GM21723 (cell line): ENCODE data around the gene SLC8A1.

Source experiments
- ATAC-seq: cut with Tn5 transposase; IDR thresholded peaks from one replicate; pipeline ENCODE4 v1.9.1; 2021; ENCODE audit warnings: mild to moderate bottlenecking, moderate library complexity; ENCODE audit not compliant: unreplicated experiment

The SLC8A1 gene

GRCh38 chr2:40430776-40431599 is 20.9 kb downstream of the SLC8A1 start:
- ATAC-seq: no peak

DNA sequence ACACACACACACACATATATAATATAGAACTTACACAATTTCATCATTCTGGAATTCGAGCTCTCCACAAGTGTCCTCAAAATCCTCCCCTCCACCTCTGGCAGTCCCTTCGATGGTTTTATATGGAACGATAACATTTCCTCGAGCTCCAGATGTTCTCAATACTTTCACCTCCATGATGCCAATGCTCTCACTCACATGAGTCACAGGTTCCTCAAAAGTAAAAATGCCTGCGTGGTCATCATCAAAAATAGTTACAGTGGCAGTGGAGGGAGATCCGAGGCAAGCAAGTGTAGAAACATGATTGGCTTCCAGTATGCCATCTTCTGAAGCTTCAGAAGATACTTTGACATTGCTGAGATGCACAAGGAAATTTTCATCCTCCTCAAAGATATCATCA is 23.5 kb downstream of the SLC8A1 start:
- ATAC-seq: no peak

- ATAC-seq: no peak
Observed at GRCh38 chr2:40421631-40422297, 30.1 kb downstream of the SLC8A1 start.

DNA sequence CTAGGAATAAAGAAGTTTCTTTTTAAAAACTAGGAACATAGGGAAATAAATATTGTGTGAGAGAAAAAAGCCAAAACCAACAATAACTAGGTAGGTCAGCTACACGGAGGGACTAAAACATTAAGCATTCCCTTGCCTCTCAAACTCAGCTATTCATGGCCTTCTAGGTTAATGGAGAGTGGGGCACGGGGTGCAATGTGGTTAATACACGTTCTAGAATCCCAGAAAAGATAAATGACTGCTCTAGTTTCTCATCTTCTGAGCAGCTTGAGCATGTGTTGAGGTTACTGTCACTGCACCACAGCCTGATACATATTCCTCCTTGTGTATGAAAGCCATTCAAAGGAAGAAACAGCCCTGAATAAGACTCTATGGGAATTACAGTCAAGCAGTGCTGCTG is 31.4 kb downstream of the SLC8A1 start:
- ATAC-seq: no peak

GRCh38 chr2:40419364-40419762 is 32.5 kb downstream of the SLC8A1 start:
- no peak for ATAC-seq

GRCh38 chr2:40418614-40419363 is 33.1 kb downstream of the SLC8A1 start:
- no peak for ATAC-seq

DNA sequence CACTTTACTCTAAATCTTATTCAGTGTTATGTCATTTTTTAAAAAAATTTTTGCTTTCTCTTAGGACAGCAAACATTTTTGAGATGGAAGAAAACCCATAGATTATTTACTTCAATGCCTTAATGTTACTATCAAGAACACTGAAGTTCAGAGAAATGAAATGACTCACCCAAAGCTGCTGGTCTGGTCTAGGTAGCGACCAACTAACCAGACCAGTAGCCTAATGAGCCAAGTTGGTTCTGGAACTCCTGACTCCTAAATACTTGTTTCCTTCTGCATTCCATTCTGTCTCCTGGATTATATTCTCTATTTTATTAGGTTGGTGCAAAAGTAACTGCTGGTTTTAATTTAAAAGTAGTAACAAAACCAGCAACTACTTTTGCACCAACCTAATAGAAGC is 35.4 kb downstream of the SLC8A1 start:
- no peak for ATAC-seq

- ATAC-seq: no peak
Observed at GRCh38 chr2:40415391-40415790, 36.5 kb downstream of the SLC8A1 start.

- no peak for ATAC-seq
Observed at GRCh38 chr2:40412456-40412855, 39.4 kb downstream of the SLC8A1 start.

- no peak for ATAC-seq
Observed at GRCh38 chr2:40410695-40411094, 41.2 kb downstream of the SLC8A1 start.

- no peak for ATAC-seq
Observed at GRCh38 chr2:40409734-40410133, 42.2 kb downstream of the SLC8A1 start.

GRCh38 chr2:40406485-40407289 is 45.2 kb downstream of the SLC8A1 start:
- ATAC-seq: no peak

- no peak for ATAC-seq
Observed at GRCh38 chr2:40405465-40405864, 46.4 kb downstream of the SLC8A1 start.

DNA sequence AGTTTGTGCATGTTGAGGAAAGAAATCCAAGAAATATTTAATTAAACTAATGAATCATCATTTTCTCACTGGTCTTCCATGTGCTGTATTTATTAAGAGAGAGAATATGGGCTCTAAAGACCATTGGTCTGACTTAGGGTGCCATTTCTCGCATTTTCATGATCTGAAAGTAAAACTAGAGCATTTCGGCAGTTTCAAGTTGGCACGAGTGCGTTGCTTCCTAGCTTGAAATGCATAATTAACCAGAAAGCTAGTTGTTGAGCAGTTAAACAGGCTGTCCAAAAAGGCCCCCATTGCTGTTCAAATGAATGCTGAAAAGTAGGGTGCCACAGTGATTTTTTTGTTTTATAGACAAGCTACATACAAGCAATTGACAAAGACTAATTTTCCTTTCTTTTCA is 47.4 kb downstream of the SLC8A1 start:
- ATAC-seq: no peak

GRCh38 chr2:40403233-40403836 is 48.6 kb downstream of the SLC8A1 start:
- no peak for ATAC-seq

DNA sequence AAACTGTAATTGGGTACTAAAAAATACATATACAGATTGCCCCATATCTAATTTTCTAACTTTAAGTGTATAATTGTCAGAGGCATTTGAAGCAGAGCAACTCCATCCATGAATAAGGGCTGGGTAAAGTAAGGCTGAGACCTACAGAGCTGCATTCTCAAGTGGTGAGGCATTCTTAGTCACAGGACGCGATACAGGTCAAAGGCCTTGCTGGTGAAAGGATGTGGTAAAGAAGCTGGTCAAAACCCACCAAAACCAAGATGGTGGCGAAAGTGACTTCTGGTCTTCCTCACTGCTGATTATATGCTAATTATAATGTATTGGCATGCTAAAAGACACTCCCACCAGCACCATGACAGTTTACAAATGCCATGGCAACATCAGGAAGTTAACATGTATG is 50.0 kb downstream of the SLC8A1 start:
- no peak for ATAC-seq

DNA sequence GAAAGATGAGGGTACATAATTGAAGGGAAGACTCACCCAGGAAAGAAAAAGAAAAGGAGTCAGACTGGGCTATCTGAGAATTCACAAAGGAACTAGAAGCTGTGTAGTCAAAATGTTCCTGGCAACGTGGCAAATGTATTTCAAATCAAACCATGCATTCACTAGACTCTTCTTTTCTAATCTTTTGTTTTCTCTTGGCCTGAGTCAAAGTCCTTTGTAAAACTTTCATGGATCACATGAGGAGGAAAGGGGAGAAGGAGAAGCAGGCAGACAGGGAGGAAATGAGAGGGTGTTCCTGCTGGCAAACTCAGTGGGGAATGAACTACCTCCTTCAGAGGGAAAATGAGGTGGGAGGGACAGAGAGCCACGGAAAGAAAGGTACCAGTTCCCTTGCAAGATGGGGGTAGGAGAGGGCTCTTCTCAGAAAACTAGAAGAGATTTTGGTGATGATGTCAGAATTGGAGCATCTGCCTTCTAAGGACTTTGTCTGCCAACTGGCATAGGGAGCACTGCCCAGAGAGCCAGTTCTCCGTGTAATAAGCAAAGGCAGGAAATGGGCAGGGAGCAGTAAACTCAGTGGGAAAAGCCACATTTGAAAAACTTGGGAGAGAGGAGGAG is 51.4 kb downstream of the SLC8A1 start:
- ATAC-seq: no peak

- ATAC-seq: no peak
Observed at GRCh38 chr2:40397765-40398164, 54.1 kb downstream of the SLC8A1 start.

GRCh38 chr2:40396124-40396523 is 55.8 kb downstream of the SLC8A1 start:
- ATAC-seq: no peak
